CD4-positive, alpha-beta T cell treated with Interferon gamma for 1 hour (primary cell): ENCODE results near the gene ATXN1.

ENCODE experiments used
- DNase-seq: peaks from one replicate; pipeline ENCODE4 v3.0.0-alpha.2; 2020

Gene ATXN1

GRCh38 chr6:16741112-16742016 is 19.9 kb downstream of the ATXN1 start:
- no peak for DNase-seq

GRCh38 chr6:16740097-16740496 is 21.2 kb downstream of the ATXN1 start:
- no peak for DNase-seq

DNA sequence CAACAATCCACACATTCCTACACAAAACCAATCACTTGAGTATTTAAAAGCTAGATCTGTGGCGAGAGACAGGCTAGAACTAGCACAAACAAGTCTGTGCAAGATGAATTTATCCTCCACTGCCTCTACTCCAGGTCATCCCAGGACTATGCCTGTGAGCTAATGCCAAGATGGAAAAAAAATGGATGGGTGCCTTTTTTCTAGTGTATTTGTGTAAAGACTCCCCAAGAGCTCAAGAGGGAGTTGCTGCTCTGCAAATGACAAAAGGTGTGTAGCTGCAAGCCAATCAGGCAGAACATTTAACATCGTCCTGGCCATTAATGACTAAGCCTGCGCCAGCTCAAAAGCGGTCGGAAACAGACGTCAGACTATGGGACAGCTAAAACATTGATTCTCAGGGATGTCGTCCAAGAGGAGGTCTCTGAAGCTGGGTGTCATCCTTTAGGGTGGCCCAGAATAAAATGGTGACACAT is 21.9 kb downstream of the ATXN1 start:
- no peak for DNase-seq

- no peak for DNase-seq
Measured at GRCh38 chr6:16737925-16738324, 23.3 kb downstream of the ATXN1 start.

GRCh38 chr6:16736856-16737775 is 24.1 kb downstream of the ATXN1 start:
- no peak for DNase-seq

DNA sequence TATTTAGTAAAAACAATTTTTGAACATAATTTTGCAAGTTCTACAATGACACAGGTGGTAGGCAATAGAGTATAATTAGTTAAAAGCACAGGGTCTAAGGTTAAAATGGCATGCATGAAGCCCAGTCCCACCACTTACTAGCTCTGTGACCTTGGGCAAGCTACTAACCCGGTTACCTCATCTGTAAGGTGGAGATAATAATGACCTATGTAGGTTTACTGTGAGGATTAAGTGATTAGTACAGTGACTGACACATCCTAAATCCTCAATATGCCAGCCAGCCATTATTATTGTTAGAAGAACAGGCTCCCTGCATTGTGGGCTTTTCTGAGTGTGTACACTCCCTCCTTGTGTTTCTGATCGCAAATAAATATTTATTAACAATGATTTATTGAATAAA is 26.2 kb downstream of the ATXN1 start:
- DNase-seq, result no peak

DNA sequence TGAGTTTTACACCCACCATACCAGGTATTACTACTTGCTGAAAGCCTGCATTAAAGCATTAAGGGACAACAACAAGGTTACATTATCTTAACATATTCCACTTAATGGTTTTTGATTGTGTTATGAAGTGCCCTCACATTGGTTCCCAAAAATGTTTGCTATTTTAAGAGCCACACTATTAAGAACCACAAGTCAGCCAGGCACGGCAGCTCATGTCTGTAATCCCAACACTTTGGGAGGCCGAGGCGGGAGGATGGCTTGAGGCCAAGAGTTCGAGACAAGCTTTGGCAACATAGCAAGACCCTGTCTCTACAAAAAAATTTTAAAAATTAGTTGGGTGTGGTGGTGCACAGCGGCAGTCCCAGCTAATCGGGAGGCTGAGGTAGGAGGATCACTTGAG is 28.2 kb downstream of the ATXN1 start:
- no peak for DNase-seq

DNA sequence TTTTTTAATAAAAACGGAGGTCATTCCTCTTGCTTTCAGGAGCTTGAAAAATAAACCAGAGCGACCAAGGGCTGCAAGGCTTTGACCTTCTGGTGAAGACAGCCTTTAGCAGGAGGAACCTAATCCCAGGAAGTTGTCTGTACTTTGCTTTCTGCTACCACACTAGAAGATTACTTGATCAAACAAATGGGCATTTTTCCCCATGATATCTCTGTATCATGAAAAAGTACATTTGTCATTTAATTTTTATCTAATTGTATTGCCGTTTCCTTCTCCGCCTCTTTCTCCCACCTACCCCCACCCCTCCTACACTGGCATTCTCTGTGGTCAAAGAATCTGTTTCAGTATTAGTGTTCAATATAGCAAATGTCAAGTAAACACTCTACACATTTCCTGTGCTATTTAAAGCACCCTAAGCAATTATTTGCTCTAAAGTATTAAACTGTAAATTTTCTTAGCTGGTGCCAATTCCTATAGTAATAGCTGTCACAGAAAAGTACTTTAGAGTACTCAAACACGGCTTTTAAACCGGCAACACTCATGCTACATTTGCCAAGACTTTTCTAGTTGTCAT is 29.7 kb downstream of the ATXN1 start:
- no peak for DNase-seq

DNA sequence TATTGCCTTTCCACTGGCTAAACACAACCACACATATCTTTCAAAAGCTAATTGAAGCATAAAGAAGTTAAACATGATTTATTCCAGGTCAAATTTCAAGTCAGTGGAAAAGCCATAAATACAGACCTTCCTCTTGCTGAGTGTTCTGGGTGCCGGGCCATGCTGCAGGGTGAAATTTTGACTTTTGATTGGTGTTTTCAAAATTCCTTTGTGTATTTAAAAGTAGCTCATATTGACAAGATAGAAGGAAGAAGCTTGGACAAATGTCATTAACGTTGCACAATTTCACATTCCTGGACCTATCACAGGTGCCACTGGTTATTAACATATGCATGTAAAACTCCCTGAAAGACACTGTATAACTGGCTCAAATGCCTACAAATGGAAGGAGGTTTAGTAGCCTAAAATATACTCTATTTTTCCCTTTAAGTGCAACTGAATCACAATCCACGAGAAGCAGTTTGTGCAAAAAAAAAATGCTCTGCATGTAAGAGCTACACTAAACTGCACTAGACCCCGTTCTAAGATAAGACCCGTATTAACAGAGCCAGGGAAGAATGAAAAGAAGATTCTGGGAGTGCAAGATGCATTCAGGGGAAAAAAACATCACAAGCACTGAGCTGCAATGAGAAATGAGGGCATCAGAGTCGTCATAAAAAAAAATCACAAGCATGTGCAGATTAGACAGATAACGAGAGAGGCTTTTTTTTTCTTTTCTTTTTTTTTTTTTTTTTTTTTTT is 30.4 kb downstream of the ATXN1 start:
- no peak for DNase-seq

DNA sequence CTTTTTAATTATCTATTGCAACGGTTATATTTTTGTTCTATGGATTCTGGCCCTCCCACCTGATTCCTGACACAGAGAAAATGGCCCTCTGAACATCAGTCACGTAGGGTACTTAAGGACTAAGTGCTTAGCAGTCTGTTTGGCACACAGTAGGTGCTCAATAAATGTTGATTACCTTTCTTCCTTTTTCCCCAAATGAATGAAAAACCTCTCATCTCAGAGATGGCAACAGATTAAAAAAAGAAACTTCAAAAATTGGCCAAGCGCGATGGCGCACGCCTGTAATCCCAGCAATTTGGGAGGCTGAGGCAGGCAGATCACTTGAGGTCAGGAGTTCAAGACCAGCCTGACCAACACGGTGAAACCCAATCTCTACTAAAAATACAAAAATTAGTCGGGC is 31.5 kb downstream of the ATXN1 start:
- no peak for DNase-seq

- no peak for DNase-seq
Measured at GRCh38 chr6:16729183-16729691, 32.0 kb downstream of the ATXN1 start.

GRCh38 chr6:16728513-16729182 is 32.6 kb downstream of the ATXN1 start:
- DNase-seq, result no peak

GRCh38 chr6:16727996-16728395 is 33.3 kb downstream of the ATXN1 start:
- no peak for DNase-seq

GRCh38 chr6:16725145-16725864 is 36.0 kb downstream of the ATXN1 start:
- no peak for DNase-seq

- no peak for DNase-seq
Measured at GRCh38 chr6:16723826-16724225, 37.4 kb downstream of the ATXN1 start.

- no peak for DNase-seq
Measured at GRCh38 chr6:16723402-16723801, 37.9 kb downstream of the ATXN1 start.

DNA sequence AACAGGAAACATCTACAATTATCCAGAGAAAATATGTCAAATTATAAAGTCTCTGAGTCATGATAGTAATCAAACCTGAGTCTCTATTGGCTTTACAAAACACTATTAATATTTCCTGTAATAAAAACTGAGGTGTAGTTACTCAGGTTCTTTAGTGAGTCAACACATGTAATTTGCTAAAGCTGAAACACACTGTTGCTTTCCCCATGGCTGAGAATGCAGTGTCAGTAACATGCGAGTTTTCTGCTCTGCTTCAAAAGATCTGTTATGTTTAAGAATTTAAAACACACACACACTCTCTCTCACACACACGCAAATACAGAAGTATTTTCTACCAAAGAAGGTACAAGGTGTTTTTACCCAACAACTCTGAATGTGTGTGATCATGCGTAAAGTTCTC is 38.6 kb downstream of the ATXN1 start:
- no peak for DNase-seq

DNA sequence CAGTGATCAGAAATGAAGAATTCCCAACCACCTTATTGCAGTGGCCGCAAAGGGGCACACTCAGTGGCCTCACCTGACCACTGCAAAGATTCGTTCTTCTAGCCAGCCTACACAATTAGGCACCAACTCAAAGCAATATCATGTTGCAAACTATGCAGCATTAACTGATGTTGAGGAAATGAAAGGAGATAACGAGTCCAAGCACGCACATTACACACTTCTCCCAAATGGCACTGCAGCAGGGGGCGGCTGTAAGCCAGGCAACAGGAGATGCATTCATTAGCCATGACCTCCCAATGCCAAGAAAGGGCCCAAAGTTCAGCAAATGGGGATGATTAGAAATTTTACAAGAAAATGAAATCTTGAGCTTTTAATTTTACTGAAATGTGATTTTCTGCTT is 39.3 kb downstream of the ATXN1 start:
- no peak for DNase-seq

DNA sequence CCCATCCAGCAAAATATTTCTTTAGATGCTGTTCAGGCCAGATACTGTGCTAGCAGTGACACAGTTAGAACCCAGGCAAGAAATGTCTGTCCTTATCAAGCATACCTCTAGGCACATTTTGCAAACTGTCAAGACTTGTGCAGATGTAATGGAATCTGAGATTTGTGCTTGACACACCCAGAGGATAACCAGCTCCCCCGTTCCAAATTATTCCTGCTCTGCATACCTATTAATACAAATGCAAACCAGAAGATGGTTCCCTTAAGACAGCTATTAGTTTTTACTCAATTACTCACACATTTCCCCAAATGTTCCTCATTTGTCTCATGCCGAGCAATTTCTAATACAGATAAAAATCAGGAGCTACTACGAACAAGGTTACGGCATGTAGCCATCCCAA is 40.4 kb downstream of the ATXN1 start:
- no peak for DNase-seq

GRCh38 chr6:16719488-16719887 is 41.8 kb downstream of the ATXN1 start:
- DNase-seq, result no peak

DNA sequence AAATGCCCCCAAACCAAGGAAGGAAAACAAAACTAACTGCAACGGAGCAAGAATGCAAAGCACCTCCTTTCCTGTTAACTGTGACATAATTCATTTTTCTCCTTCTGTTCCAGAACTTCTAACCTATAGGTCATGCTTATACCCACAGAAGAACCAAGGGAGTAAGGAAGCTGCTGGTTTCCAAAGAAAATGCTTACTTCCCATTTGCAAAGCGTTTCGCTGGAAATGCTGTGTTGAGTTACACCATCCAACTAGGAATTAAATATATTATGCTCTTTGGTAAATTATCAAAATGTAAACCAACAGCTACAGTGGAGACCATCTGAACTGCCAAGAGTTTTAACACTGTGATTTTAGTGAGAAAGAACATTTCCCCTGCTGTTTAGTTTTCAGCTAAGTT is 42.9 kb downstream of the ATXN1 start:
- DNase-seq, result no peak
